CD14-positive monocyte (primary cell): Measurements from ENCODE around the gene MED8. TPM values are rescaled to one million over a fixed set of nuclear protein-coding genes. Genes with fewer than 3 reads are reported as not detected.

Source experiments
- DNase-seq, 3 donors: peaks; one replicate each; pipeline ENCODE4 v3.0.0-alpha.2; 2011 to 2022
- H2AFZ ChIP-seq: 2 replicates; pipeline ENCODE4 v1.6.0; 2012; ENCODE audit warnings: mild to moderate bottlenecking, low read depth, low read length, inconsistent platforms; ENCODE audit not compliant: insufficient read depth, poor library complexity, severe bottlenecking
- H3K27ac ChIP-seq, 2 donors: 1 replicate in 1 of 2; 2 replicates in 1 of 2; pipeline ENCODE4 v1.5.1; 2012 to 2013; ENCODE audit warnings: low read length in 2 of 2, control low read depth in 1 of 2, inconsistent platforms in 1 of 2, low read depth in 1 of 2, mild to moderate bottlenecking in 1 of 2
- H3K27me3 ChIP-seq, 2 donors: one replicate each; pipeline versions ENCODE4 v1.6.0 to v1.6.1; 2011 to 2013; ENCODE audit warnings: low read length in 2 of 2; ENCODE audit not compliant: control insufficient read depth in 2 of 2, insufficient read depth in 2 of 2
- H3K36me3 ChIP-seq, 2 donors: replicated peaks in 1 of 2; 1 replicate in 1 of 2; 2 replicates in 1 of 2; pipeline versions ENCODE4 v1.5.1 to v1.6.1; 2012 to 2013; ENCODE audit warnings: low read length in 2 of 2, control low read depth in 1 of 2, inconsistent platforms in 1 of 2, mild to moderate bottlenecking in 1 of 2; ENCODE audit not compliant: insufficient read depth in 2 of 2, control insufficient read depth in 1 of 2
- H3K4me1 ChIP-seq, 2 donors: 1 replicate in 1 of 2; 2 replicates in 1 of 2; pipeline versions ENCODE4 v1.5.1 to v1.6.1; 2012 to 2013; ENCODE audit warnings: low read length in 2 of 2, control low read depth in 1 of 2, inconsistent platforms in 1 of 2, mild to moderate bottlenecking in 1 of 2, moderate library complexity in 1 of 2; ENCODE audit not compliant: insufficient read depth in 2 of 2, control insufficient read depth in 1 of 2
- H3K4me2 ChIP-seq: replicated peaks from 2 replicates; pipeline ENCODE3; 2012; ENCODE audit warnings: low read length, moderate library complexity, mild to moderate bottlenecking; ENCODE audit not compliant: poor library complexity, severe bottlenecking; ENCODE audit errors: extremely low read depth
- H3K4me3 ChIP-seq, 3 experiments: fragments of 200-600 bp in 1 of 3; sonication (generic) in 1 of 3; replicated peaks in 1 of 3; 1 replicate in 2 of 3; 2 replicates in 1 of 3; pipeline ENCODE4 v1.5.1; 2011 to 2013; ENCODE audit warnings: low read length in 3 of 3, mild to moderate bottlenecking in 3 of 3, control low read depth in 2 of 3, low read depth in 2 of 3, inconsistent platforms in 1 of 3, moderate library complexity in 1 of 3
- H3K79me2 ChIP-seq: 2 replicates; pipeline ENCODE4 v1.6.0; 2012; ENCODE audit warnings: mild to moderate bottlenecking, control low read depth, inconsistent platforms, low read length, moderate library complexity; ENCODE audit not compliant: insufficient read depth
- H3K9ac ChIP-seq: 2 replicates; pipeline ENCODE4 v1.6.0; 2017; ENCODE audit warnings: low read length, mild to moderate bottlenecking; ENCODE audit not compliant: insufficient read depth, poor library complexity, severe bottlenecking
- H3K9me3 ChIP-seq, 2 donors: replicated peaks in 1 of 2; 1 replicate in 1 of 2; 2 replicates in 1 of 2; pipeline versions ENCODE4 v1.5.1 to v1.6.1; 2012 to 2013; ENCODE audit warnings: low read length in 2 of 2, control low read depth in 1 of 2; ENCODE audit not compliant: control insufficient read depth in 1 of 2, insufficient read depth in 1 of 2
- H4K20me1 ChIP-seq: 2 replicates; pipeline ENCODE4 v1.6.0; 2012; ENCODE audit warnings: mild to moderate bottlenecking, low read length, control low read depth, moderate library complexity; ENCODE audit not compliant: insufficient read depth
- H3K27ac Mint-ChIP-seq, 7 donors: one replicate each; pipeline ENCODE4 v1.8.0; 2020; ENCODE audit warnings: mild to moderate bottlenecking in 7 of 7, mixed read lengths in 7 of 7, moderate library complexity in 6 of 7, inconsistent platforms in 2 of 7
- H3K27me3 Mint-ChIP-seq, 3 donors: one replicate each; pipeline ENCODE4 v1.8.0; 2021 to 2022; ENCODE audit warnings: low read depth in 3 of 3, mild to moderate bottlenecking in 3 of 3, mixed read lengths in 3 of 3, moderate library complexity in 3 of 3, inconsistent platforms in 1 of 3
- H3K36me3 Mint-ChIP-seq, 2 donors: one replicate each; pipeline ENCODE4 v1.8.0; 2020; ENCODE audit warnings: mixed read lengths in 2 of 2, inconsistent platforms in 1 of 2, mild to moderate bottlenecking in 1 of 2
- H3K4me1 Mint-ChIP-seq: one replicate; pipeline ENCODE4 v1.8.0; 2020; ENCODE audit warnings: mild to moderate bottlenecking, mixed read lengths
- H3K4me3 Mint-ChIP-seq, 2 donors: one replicate each; pipeline ENCODE4 v1.8.0; 2020; ENCODE audit warnings: mild to moderate bottlenecking in 2 of 2, mixed read lengths in 2 of 2, moderate library complexity in 1 of 2
- H3K9me3 Mint-ChIP-seq, 7 donors: one replicate each; pipeline ENCODE4 v1.8.0; 2020 to 2022; ENCODE audit warnings: mixed read lengths in 7 of 7, mild to moderate bottlenecking in 6 of 7, moderate library complexity in 6 of 7, inconsistent platforms in 2 of 7
- CTCF ChIP-seq: fragments of 200-600 bp; IDR thresholded peaks from one replicate; pipeline ENCODE4 v1.8.0; 2022; ENCODE audit warnings: antibody characterized with exemption, mild to moderate bottlenecking
- WGBS: methylation state at CpG from one replicate; pipeline ENCODE4 v1.1.5; 2013; ENCODE audit warnings: missing lambda C conversion rate; ENCODE audit not compliant: insufficient coverage; 5-methylcytosine and 5-hydroxymethylcytosine counted together
- intact Hi-C, 2 donors: fragments of 100-400 bp; cut with micrococcal nuclease; formaldehyde crosslinking; loops; one replicate each; pipeline versions ENCODE4 v1.15.0 to v1.15.1; 2023
- polyA plus RNA-seq, 3 donors: library from polyadenylated mRNA; depleted of rRNA in 1 of 3; unstranded in 2 of 3; stranded (reverse) in 1 of 3; fragments of 300-500 nt in 2 of 3; fragments of >200 nt in 1 of 3; fragmentation: Illumina TruSeq in 2 of 3; gene quantifications; 1 replicate in 2 of 3; 2 replicates in 1 of 3; pipeline ENCODE4 v1.2.3, GENCODE V29; 2012 to 2021

MED8 gene
- polyA plus RNA-seq, 3 donors = 16.6 to 41.8 (median 40.7) TPM

GRCh38 chr1:43386676-43387075 is 2.9 kb downstream of the MED8 start:
- peaks cover 30 to 43% of the 10 kb centered on the region in 2 donors for H3K4me1 ChIP-seq
- H3K27me3 ChIP-seq = no peaks in the 10 kb centered on the region
- peaks cover 56% of the 10 kb centered on the region in 2 donors for H3K36me3 Mint-ChIP-seq
- no peak overlapping the region for H3K4me3 Mint-ChIP-seq
- H4K20me1 ChIP-seq = peaks cover 12% of the 10 kb centered on the region
- H3K79me2 ChIP-seq = peaks cover 44% of the 10 kb centered on the region
- H3K9me3 ChIP-seq = no peaks in the 10 kb centered on the region
- H3K27me3 Mint-ChIP-seq = no peaks in the 10 kb centered on the region
- peaks cover 42% of the 10 kb centered on the region for H3K4me1 Mint-ChIP-seq
- peak overlapping the region in 1 of 2 donors; percentile 88 for H3K27ac ChIP-seq
- peaks cover 0 to 2% (median 0%) of the 10 kb centered on the region in 7 donors for H3K9me3 Mint-ChIP-seq
- no peak overlapping the region for H2AFZ ChIP-seq
- no peak for TF ChIP-seq CTCF
- H3K36me3 ChIP-seq = peaks cover 51 to 57% of the 10 kb centered on the region in 2 donors
- no peak overlapping the region for H3K9ac ChIP-seq
- no peak overlapping the region for H3K4me3 ChIP-seq
- WGBS = 96% methylated on average over 4 of the region's 6 CpGs
- no peak overlapping the region for H3K4me2 ChIP-seq
- intact Hi-C loops = loop anchor here (5.0 to 10.0 kb wide), 2 partner anchors 34 to 258 kb away; no protein-coding TSS in a partner anchor
- H3K27ac Mint-ChIP-seq = peak overlapping the region in 5 of 7 donors; percentile 8 to 81 (median 23)
- no peak for DNase-seq

GRCh38 chr1:43383449-43383848 is 6.2 kb downstream of the MED8 start:
- H3K9me3 Mint-ChIP-seq = peaks cover 0 to 2% (median 0%) of the 10 kb centered on the region in 7 donors
- Histone ChIP-seq H3K9me3 (no peaks in the 10 kb centered on the region), H3K4me2 (no peak overlapping the region), H3K9ac (no peak overlapping the region), H3K79me2 (peaks cover 12% of the 10 kb centered on the region), H3K4me3 (no peak overlapping the region), H3K4me1 (peaks cover 22 to 29% of the 10 kb centered on the region in 2 donors), H3K27me3 (no peaks in the 10 kb centered on the region), H4K20me1 (peaks cover 4% of the 10 kb centered on the region), H2AFZ (no peak overlapping the region), H3K36me3 (peaks cover 51 to 65% of the 10 kb centered on the region in 2 donors), H3K27ac (no peak overlapping the region)
- no peaks in the 10 kb centered on the region for H3K27me3 Mint-ChIP-seq
- H3K27ac Mint-ChIP-seq = peak overlapping the region in 3 of 7 donors; percentile 44 to 52 (median 46)
- intact Hi-C loops = loop anchor here in 1 of 2 donors (10.0 kb wide), 1 partner anchor 261 kb away; no protein-coding TSS in a partner anchor
- DNase-seq = no peak
- no peak overlapping the region for H3K4me3 Mint-ChIP-seq
- WGBS = no CpG with 5 or more reads among the region's 2 CpGs
- peaks cover 31% of the 10 kb centered on the region for H3K4me1 Mint-ChIP-seq
- peaks cover 68 to 70% of the 10 kb centered on the region in 2 donors for H3K36me3 Mint-ChIP-seq
- TF ChIP-seq CTCF = no peak
